Measurements from ENCODE around the gene NDUFS5.

DNA sequence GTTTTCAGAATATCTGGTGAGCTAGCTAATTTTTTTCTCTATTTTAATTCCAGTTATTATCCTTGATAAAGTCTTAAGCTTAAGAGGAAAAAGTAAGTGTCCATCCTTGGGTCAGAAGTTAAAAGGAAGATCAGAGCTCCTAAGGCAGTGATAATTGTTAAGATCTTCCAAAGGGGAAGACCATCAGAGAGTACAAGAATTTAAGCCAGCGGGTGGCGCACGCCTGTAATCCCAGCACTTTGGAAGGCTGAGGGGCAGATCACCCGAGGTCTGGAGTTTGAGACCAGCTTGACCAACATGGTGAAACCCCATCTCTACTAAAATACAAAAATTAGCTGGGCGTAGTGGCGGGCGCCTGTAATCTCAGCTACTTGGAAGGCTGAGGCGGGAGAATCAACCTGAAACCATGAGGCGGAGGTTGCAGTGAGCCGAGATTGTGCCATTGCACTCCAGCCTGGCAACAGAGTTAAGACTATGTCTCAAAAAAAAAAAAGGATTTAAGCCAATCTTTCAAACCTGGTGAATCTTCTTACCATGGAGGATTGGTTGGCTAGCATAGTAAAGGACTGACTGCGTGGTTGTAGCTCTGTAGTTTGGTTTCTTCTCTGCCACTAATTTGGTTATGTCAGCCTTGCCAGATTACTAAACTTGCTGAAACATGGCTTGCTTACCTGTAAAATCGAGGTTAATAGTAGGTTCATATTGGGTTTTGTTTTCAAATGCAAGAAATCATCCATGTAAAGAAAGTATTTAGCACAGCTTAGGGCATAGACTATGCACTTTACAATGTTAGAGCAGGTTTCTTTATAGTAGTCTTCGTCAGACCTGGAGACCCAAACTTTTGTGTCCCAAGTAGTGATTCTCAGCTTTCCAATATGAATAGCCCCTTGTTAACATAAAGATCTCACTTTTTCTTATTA is 19.2 kb upstream of the NDUFS5 start:
- TF ChIP-seq, protein P1, sequence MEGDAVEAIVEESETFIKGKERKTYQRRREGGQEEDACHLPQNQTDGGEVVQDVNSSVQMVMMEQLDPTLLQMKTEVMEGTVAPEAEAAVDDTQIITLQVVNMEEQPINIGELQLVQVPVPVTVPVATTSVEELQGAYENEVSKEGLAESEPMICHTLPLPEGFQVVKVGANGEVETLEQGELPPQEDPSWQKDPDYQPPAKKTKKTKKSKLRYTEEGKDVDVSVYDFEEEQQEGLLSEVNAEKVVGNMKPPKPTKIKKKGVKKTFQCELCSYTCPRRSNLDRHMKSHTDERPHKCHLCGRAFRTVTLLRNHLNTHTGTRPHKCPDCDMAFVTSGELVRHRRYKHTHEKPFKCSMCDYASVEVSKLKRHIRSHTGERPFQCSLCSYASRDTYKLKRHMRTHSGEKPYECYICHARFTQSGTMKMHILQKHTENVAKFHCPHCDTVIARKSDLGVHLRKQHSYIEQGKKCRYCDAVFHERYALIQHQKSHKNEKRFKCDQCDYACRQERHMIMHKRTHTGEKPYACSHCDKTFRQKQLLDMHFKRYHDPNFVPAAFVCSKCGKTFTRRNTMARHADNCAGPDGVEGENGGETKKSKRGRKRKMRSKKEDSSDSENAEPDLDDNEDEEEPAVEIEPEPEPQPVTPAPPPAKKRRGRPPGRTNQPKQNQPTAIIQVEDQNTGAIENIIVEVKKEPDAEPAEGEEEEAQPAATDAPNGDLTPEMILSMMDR (IDR thresholded peaks at IDR 0.05), result no peak
- TF ChIP-seq POLR2A (IDR thresholded peaks at IDR 0.05), result no peak
